Stimulated activated CD4-positive, alpha-beta T cell treated with anti-CD3 and anti-CD28 coated beads, TNF-alpha, amount 100 ng/mL, for 48 hours (primary cell): Measurements from ENCODE around the gene CNNM4.
A peak's percentile ranks its signal among the peaks of the same experiment; 100 is the strongest.

Source experiments
- DNase-seq, 3 donors: peaks; one replicate each; pipeline ENCODE4 v3.0.0-alpha.2; 2020; ENCODE audit warnings: low read depth in 3 of 3

The CNNM4 gene

DNA sequence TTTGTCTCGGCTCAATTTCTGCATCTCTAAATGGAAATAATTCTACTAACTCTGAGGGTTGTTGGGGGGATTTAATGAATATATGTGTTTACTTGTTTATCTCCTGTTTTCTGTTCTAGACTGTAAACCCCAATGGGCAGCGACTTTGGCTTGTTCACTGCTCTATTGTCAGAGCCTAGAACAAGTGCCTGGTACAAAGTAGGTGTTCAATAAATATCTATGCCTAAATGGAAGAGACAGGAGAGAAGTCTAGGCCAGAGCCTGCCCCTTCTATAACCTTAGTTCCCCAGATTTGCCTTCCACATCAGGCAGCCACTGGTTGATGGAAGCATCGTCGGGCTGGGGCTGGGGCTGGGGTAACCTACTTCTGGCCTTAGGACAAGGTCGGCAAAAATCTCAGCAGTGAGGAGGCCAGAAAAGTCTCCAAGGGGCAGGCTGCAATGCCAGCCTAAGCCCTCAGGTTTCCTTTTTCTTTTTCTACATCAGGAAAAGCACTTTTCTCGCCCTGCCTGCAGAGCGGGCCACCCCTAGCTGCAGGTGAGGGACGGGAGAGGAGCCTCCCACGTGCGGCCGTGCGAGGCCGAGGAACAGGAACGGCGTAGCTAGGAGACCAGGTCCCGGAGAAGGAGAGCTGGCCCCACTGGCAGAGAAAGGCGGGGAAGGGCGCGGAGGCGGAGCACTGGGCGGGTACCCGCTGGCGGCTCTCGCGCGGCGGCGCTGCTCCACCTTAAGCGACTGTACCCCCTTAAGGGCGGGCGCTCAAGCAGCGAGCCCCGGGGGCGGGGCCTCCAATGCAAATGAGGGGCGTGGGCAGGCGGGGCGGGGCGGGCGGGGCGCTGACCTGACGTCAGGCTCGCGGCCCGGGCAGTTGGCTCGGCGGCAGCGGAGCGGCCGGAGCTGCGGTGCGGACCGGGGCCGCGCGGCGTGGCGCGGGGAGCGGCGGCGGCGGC is at the start of gene CNNM4:
CNNM4 (plus strand) TSS at position 867 of the 950 bp plus-strand sequence. CDS start 98 bp downstream, outside the sequence.
- peak; percentile 83 to 90 (median 84) for DNase-seq

GRCh38 chr2:96710985-96711384 is 49.7 kb upstream of the CNNM4 start:
- no peak for DNase-seq

DNA sequence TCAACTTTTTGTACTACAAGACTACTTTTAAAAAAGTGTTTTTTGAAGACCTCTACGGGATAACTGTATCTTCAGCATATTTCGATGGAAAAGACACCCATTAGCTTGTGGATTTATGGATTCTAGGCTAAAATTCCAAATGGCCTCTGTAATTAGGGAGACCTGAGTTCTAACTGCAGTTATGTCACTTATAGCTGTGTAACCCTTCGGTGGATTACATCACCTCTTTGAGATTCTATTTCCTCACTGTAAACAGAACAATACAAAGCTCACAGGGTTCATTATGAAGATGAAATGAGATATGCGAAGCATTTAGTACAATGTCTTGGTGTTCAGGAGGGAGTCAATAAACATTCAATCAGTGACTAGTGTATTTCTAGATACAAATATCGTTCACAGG is 45.0 kb upstream of the CNNM4 start:
- DNase-seq, result no peak

DNA sequence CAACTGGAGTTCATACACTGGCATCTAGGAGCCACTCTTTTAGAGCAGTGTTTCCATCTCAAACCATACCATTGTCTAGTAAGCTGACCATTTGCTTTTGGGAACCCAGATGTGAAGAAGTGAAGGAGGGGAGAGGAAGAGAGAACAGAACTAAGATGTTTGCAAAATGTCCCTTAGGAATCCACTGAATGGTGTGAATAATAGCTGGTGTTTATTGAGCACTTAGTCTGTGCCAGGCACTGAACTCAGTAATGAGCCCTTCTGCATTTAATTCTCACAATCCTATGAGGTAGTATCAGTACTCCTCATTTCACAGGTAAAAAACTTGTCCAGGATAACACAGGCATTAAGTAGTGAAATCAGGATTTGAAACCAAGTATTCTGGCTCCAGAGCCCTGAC is 44.3 kb upstream of the CNNM4 start:
- DNase-seq, result no peak

- DNase-seq, result no peak
Observed at GRCh38 chr2:96726131-96726530, 34.6 kb upstream of the CNNM4 start.

DNA sequence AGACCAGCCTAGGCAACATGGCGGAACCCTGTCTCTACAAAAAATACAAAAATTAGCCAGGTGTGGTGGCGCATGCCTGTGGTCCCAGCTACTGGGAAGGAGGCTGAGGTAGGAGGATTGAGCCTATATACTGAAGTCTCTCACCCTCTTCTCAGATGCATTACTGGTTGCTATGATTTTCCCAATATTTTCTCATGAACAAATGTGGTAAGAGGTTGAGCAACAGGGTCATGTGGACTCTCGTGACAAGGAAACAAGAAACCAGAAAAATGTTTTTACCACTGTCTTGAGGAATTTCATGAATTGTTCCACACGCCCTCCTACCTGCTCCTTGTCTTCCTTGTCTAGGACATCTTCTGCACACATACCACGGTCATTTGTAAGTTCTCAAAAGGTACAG is 33.3 kb upstream of the CNNM4 start:
- no peak for DNase-seq

- DNase-seq, result no peak
Observed at GRCh38 chr2:96729748-96730147, 31.0 kb upstream of the CNNM4 start.

DNA sequence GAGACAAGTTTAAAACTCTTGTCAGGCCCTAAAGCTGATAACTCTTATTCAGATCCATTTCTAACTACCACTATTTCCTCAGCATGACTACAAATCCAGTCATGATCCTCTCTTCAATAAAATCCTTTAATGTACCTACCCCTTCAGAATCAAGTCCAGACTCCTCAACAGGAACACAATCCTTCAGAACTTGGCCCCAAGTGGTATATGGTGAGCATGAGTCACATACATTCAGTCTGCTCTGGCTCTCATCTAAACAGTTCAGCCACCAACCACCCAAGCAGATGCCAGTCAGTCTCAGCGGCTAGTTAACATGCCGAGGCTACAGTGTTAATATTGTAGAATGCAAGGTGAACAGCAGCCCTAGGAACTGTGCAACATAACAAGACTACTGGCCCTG is 30.5 kb upstream of the CNNM4 start:
- no peak for DNase-seq

DNA sequence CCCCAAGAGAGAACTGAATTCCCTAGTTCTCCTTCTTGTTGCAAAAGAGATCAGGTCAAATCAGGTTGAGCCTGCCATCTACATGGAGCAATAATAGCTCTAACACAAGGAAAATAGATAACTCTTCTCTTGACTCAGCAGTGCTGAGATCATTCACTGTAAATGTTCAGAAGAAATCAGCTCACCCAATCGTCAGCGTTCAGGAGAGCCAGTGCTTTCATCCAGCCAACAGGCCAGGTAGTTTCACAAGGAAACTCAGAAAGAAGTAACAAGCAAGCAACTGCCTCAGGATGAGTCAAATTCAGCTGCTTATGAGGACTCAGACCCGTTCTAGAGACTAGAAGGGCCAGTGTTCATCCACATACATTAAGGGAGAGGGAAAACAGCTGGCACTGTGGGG is 26.8 kb upstream of the CNNM4 start:
- no peak for DNase-seq

GRCh38 chr2:96734880-96735583 is 25.7 kb upstream of the CNNM4 start:
- no peak for DNase-seq

- DNase-seq, result no peak
Observed at GRCh38 chr2:96737251-96737650, 23.5 kb upstream of the CNNM4 start.

GRCh38 chr2:96737831-96738230 is 22.9 kb upstream of the CNNM4 start:
- no peak for DNase-seq

DNA sequence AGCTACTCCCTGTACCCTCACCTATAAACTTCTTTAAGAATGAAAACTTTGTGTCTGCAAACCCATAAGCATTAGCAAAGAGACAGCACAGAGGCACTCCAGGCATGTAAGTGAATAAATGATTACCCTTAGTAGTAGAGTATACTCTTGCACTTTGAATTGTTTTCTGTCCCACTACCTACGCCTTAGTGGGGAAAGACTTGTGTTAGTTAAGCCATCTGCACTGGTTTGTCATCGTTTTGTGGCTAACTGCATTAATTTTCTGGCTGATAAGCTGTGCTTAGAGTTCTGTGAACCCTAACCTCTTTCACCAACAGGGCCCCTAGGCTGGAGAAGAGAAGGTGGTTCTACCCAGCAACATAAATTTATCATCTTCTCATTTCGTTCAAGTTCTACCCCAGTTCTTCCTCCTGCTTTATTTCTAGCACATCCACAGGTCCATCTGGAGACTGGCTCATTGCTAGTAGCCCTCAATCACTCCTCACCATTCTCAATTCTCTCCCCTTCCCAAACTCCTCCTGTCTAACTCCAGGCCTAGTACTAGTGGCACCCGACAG is 21.5 kb upstream of the CNNM4 start:
- DNase-seq, result no peak

DNA sequence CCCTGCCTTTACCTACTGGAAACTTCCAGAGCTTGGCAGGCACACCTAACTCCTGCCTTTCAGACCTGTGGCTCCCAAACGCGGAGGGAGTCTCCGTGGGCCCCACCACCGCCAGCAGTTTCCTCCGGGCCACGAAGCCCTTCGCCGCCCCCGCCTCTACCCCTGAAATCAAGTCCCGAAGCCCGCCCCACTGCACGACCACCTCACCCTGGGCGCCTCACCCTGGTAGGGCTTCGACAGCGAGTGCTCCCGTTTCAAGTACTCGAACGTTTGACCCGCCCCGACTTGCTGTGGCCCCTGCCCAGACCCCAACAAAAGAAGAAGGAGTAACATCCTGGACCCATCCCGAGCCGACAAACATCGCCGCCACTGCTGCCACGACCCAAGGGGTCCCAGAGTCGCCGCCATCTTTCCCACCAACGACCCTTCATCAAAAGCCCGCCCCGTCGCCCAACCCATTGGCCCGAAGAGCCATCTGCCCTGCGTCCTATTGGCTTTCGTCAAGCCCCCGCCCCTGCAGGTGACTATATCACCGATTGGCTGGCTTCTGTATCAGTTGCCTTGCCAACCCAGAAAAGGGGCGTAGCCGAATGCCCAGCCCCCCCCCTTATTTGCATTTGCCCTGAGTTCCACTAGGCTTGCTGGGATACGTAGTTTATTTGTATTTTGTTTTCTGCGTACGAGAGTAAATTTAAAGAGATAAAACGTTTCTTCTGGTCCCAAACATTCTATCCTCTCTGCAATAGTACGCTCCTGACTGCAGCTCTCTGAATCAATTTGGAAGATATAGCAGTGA is 20.9 kb upstream of the CNNM4 start, which contains the start of gene LMAN2L:
LMAN2L (minus strand) TSS at position 432 of the 796 bp plus-strand sequence; CDS start at position 408, 24 bp downstream.
- peak; percentile 90 to 96 (median 96) for DNase-seq

- DNase-seq, result no peak
Observed at GRCh38 chr2:96747061-96747617, 13.6 kb upstream of the CNNM4 start.

- no peak for DNase-seq
Observed at GRCh38 chr2:96751800-96752199, 8.9 kb upstream of the CNNM4 start.

DNA sequence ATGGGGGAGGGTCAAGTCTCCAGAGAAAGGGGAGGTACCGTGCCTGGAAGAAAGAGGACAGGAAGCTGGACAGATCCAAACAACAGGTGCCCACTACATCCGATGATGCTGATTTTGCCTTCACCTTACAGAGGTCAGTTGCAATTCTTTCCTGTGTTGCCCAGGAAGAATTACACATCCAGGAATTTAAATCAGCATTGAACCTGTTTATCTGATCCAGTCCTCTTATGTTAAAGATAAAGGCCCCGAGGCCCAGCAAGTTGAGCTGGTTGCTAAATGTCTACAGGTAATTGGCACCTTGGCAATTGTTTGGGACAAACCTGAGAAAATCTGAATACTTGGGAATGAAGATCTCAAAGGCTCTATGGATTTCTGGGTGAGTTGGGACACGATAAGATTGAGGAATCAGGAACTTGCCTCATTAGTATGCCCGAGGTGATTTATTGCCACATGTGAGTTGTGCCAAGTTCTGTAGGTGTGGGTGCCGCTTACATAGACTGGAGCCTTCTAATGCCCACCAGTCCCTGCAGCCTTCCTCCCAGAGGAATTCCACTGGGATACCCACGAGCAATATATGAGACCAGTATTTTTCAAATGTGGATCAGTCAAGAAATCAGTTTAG is 6.9 kb upstream of the CNNM4 start:
- no peak for DNase-seq

DNA sequence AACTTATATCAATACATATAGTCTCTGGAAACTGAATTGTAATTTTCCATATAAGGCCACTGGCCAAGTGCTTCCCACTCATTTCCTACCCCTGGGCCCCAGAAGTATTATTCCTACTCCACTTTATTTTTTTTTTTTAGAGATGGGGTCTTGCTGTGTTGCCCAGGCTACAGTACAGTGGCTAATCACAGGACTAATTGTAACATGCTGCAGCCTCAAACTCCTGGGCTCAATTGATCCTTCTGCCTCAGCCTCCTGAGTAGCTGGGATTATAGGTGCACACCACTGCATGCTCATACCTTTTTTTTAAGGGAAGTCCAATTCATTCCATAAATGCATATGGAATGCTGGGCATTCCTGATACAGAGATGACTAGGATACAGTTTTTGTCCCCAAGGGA is 6.4 kb upstream of the CNNM4 start:
- no peak for DNase-seq

GRCh38 chr2:96756788-96757476 is 3.8 kb upstream of the CNNM4 start:
- no peak for DNase-seq

DNA sequence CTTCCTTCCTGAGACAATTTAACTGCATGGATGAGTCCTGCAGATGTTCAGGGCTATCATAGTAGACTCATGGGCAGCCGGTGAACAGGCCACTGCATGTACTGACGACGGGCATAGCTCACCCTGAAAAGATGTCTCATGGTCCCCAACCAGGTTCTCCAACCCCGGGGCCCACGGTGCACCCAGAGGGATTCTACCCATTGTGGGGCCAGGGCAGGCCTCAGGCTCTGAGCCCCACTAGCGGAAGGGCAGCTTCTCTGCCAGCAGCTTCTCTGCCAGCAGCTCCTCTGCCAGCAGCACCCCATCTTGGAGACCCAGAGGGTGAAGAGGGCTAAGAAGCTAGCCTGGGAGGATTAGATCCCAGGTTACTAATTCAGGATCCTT is 3.2 kb upstream of the CNNM4 start:
- no peak for DNase-seq
